ENCODE measurements around the gene VAV3. TPM values are rescaled to one million over a fixed set of nuclear protein-coding genes. Genes with fewer than 3 reads are reported as not detected.

The VAV3 gene
- total and polyA plus RNA-seq, 10 of the 15 experiments (the other 5 are each of a cell fraction or from before 2014, with no cell fraction given), result 0.84 to 5.5 (median 3.4) TPM

GRCh38 chr1:107541412-107541811, 423.6 kb downstream of the VAV3 start:
- no peaks in the 10 kb centered on the region for H3K4me1 ChIP-seq (ENCODE audit: control insufficient read depth, insufficient read depth, low read length)
- no peaks in the 10 kb centered on the region for H3K79me2 ChIP-seq (ENCODE audit: control insufficient read depth, insufficient read depth, low read length)
- DNase-seq (ENCODE audit: low read depth, low spot score) (no peak), FAIRE-seq (no peak), ATAC-seq (no peak)
- no peaks in the 10 kb centered on the region for H3K36me3 ChIP-seq (ENCODE audit: control insufficient read depth in 2 of 2, insufficient read depth in 2 of 2, low read length in 1 of 2)
- in situ Hi-C loops (cut with MboI) (loop anchor here (25.0 kb wide), 1 partner anchor 254 kb away; no protein-coding TSS in a partner anchor), intact Hi-C loops (cut with micrococcal nuclease; ENCODE audit: unreplicated experiment) (loop anchor here (10.0 kb wide), 1 partner anchor 583 kb away; no protein-coding TSS in a partner anchor)
- ChIA-PET CTCF (interaction anchor here (1.3 to 1.9 kb wide), 2 partner anchors 12 to 111 kb away, joined by 3 to 7 read pairs; no protein-coding TSS in a partner anchor), RAD21 (ENCODE audit: unreplicated experiment) (no interaction called here), POLR2A (no interaction called here), SMC1A (ENCODE audit: uncharacterized antibody, unreplicated experiment) (no interaction called here)
- H3K27ac ChIP-seq (ENCODE audit: control insufficient read depth, insufficient read depth), result no peak overlapping the region
- BruUV-seq (replicated peaks), result no TSS peak
- H2AFZ ChIP-seq (ENCODE audit: control insufficient read depth, low read depth, low read length), result no peak overlapping the region
- no peak overlapping the region for H3K9ac ChIP-seq (ENCODE audit: control insufficient read depth, insufficient read depth, low read length)
- H3K27me3 ChIP-seq (replicated peaks in 1 of 2; ENCODE audit: control insufficient read depth in 2 of 2, insufficient read depth in 2 of 2, low read length in 1 of 2), result no peaks in the 10 kb centered on the region; a peak in 1 of 4 replicates
- WGBS (ENCODE audit: insufficient coverage, insufficient replicate concordance, low lambda C conversion rate, missing lambda C conversion rate), result 24% methylated on average over 2 of the region's 2 CpGs
- H3K9me3 ChIP-seq (replicated peaks; ENCODE audit: control insufficient read depth, insufficient read depth, low read length), result no peaks in the 10 kb centered on the region
- TF ChIP-seq ZNF592 (IDR thresholded peaks at IDR 0.05) (no peak), YY1 (IDR thresholded peaks at IDR 0.05; ENCODE audit: low read depth, low read length) (no peak)
- H3K4me2 ChIP-seq (ENCODE audit: control insufficient read depth, insufficient read depth), result no peak overlapping the region
- no peaks in the 10 kb centered on the region for H4K20me1 ChIP-seq (ENCODE audit: control insufficient read depth, insufficient read depth)
- H3K4me3 ChIP-seq, result no peak overlapping the region

All from GM12878 (cell line).